ENCODE data around the gene FAM114A1. TPM values are rescaled to one million over a fixed set of nuclear protein-coding genes. Genes with fewer than 3 reads are reported as not detected.

Gene FAM114A1
- total RNA-seq, 2 experiments from 2014 or later = not detected

GRCh38 chr4:38904682-38905081 is 37.1 kb downstream of the FAM114A1 start:
- H3K27ac Mint-ChIP-seq = no peak overlapping the region
- no peak overlapping the region for H3K4me3 Mint-ChIP-seq
- no peaks in the 10 kb centered on the region for H3K36me3 Mint-ChIP-seq (ENCODE audit: low read depth)
- Histone ChIP-seq H3K27me3 (ENCODE audit: control insufficient read depth in 1 of 2, insufficient read depth in 2 of 2, low read length in 2 of 2) (no peaks in the 10 kb centered on the region), H3K9me3 (ENCODE audit: control insufficient read depth in 1 of 2, insufficient read depth in 1 of 2, low read length in 2 of 2) (no peaks in the 10 kb centered on the region), H3K4me1 (ENCODE audit: insufficient read depth, low read length) (no peaks in the 10 kb centered on the region), H3K36me3 (ENCODE audit: insufficient read depth, low read length) (no peaks in the 10 kb centered on the region), H3K4me3 (ENCODE audit: low read length) (no peak overlapping the region), H3K27ac (ENCODE audit: low read depth in 1 of 2, low read length in 2 of 2) (no peak overlapping the region)
- TF ChIP-seq, protein P1, sequence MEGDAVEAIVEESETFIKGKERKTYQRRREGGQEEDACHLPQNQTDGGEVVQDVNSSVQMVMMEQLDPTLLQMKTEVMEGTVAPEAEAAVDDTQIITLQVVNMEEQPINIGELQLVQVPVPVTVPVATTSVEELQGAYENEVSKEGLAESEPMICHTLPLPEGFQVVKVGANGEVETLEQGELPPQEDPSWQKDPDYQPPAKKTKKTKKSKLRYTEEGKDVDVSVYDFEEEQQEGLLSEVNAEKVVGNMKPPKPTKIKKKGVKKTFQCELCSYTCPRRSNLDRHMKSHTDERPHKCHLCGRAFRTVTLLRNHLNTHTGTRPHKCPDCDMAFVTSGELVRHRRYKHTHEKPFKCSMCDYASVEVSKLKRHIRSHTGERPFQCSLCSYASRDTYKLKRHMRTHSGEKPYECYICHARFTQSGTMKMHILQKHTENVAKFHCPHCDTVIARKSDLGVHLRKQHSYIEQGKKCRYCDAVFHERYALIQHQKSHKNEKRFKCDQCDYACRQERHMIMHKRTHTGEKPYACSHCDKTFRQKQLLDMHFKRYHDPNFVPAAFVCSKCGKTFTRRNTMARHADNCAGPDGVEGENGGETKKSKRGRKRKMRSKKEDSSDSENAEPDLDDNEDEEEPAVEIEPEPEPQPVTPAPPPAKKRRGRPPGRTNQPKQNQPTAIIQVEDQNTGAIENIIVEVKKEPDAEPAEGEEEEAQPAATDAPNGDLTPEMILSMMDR (IDR thresholded peaks at IDR 0.05) = no peak
- DNase-seq (no peak), ATAC-seq (ENCODE audit: poor library complexity) (no peak)
- no peaks in the 10 kb centered on the region for H3K9me3 Mint-ChIP-seq
- CTCF ChIA-PET = interaction anchor here (1.2 to 8.1 kb wide), 2 partner anchors 227 to 230 kb away, joined by 3 to 77 read pairs; no protein-coding TSS in a partner anchor
- intact Hi-C loops (cut with DNase I, micrococcal nuclease) = loop anchor here (5.0 to 10.0 kb wide), 3 partner anchors 43 to 508 kb away; no protein-coding TSS in a partner anchor
- H3K27me3 Mint-ChIP-seq = peaks cover 4% of the 10 kb centered on the region
- no peaks in the 10 kb centered on the region for H3K4me1 Mint-ChIP-seq (ENCODE audit: low read depth)
- POLR2A ChIA-PET = no interaction called here

DNA sequence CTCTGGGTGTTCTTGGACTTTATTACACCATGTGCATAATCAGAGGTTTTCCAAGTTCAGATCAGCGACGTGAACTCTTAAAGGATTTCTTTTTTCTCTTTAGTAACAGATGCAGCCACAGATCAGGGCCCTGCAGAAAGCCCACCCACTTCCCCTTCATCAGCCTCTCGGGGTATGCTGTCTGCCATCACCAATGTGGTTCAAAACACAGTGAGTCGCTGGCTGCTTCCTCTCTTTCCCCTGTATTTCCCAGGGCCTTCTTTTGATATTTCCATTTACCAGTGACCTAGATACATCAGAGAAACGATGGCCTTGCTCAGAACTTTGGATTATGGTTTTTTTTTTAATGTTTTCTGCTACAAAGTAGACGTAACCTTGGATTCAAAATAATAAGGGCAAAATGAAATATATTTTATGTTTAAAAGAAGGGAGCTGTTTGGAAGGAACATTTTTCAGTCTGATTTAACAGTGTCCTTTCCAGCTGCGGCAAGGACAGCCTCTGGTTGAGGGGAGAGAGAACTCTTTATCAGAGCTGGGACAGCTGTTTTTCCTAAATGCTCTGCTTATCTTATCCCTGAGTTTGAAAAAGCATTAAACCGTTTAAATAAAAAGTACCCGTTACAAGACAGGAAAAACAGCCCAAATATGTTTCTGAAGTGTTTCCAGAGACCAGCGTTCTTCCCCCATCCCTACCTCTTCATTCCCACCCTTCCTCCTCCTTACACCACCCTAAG is 38.2 kb downstream of the FAM114A1 start:
- Histone ChIP-seq H3K9me3 (ENCODE audit: control insufficient read depth in 1 of 2, insufficient read depth in 1 of 2, low read length in 2 of 2) (no peaks in the 10 kb centered on the region), H3K36me3 (ENCODE audit: insufficient read depth, low read length) (no peaks in the 10 kb centered on the region), H3K27ac (ENCODE audit: low read depth in 1 of 2, low read length in 2 of 2) (no peak overlapping the region), H3K27me3 (ENCODE audit: control insufficient read depth in 1 of 2, insufficient read depth in 2 of 2, low read length in 2 of 2) (no peaks in the 10 kb centered on the region), H3K4me1 (ENCODE audit: insufficient read depth, low read length) (no peaks in the 10 kb centered on the region), H3K4me3 (ENCODE audit: low read length) (no peak overlapping the region)
- ATAC-seq (ENCODE audit: poor library complexity) (no peak), DNase-seq (no peak)
- Mint-ChIP-seq H3K4me3 (no peak overlapping the region), H3K36me3 (ENCODE audit: low read depth) (no peaks in the 10 kb centered on the region), H3K4me1 (ENCODE audit: low read depth) (no peaks in the 10 kb centered on the region), H3K27ac (no peak overlapping the region), H3K9me3 (no peaks in the 10 kb centered on the region), H3K27me3 (peaks cover 4% of the 10 kb centered on the region)
- TF ChIP-seq, protein P1 (IDR thresholded peaks at IDR 0.05) = no peak
- ChIA-PET POLR2A (no interaction called here), CTCF (interaction anchor here (8.1 kb wide), 1 partner anchor 229 kb away, joined by 77 read pairs; no protein-coding TSS in a partner anchor)
- intact Hi-C loops (cut with DNase I, micrococcal nuclease) = loop anchor here in 1 of 2 experiments (10.0 kb wide), 1 partner anchor 379 kb away; no protein-coding TSS in a partner anchor

GRCh38 chr4:38907696-38908270 is 40.2 kb downstream of the FAM114A1 start:
- ChIA-PET CTCF (no interaction called here), POLR2A (no interaction called here)
- H3K4me3 ChIP-seq (ENCODE audit: low read length) = no peak overlapping the region
- H3K9me3 ChIP-seq (ENCODE audit: control insufficient read depth in 1 of 2, insufficient read depth in 1 of 2, low read length in 2 of 2) = no peaks in the 10 kb centered on the region
- Mint-ChIP-seq H3K4me3 (no peak overlapping the region), H3K27ac (no peak overlapping the region), H3K36me3 (ENCODE audit: low read depth) (no peaks in the 10 kb centered on the region), H3K9me3 (no peaks in the 10 kb centered on the region), H3K27me3 (no peaks in the 10 kb centered on the region), H3K4me1 (ENCODE audit: low read depth) (no peaks in the 10 kb centered on the region)
- no peaks in the 10 kb centered on the region for H3K36me3 ChIP-seq (ENCODE audit: insufficient read depth, low read length)
- no peak overlapping the region for H3K27ac ChIP-seq (ENCODE audit: low read depth in 1 of 2, low read length in 2 of 2)
- ATAC-seq (ENCODE audit: poor library complexity) (no peak), DNase-seq (no peak)
- intact Hi-C loops (cut with DNase I, micrococcal nuclease) = loop anchor here in 1 of 2 experiments (10.0 kb wide), 1 partner anchor 377 kb away; no protein-coding TSS in a partner anchor
- H3K27me3 ChIP-seq (ENCODE audit: control insufficient read depth in 1 of 2, insufficient read depth in 2 of 2, low read length in 2 of 2) = no peaks in the 10 kb centered on the region
- no peaks in the 10 kb centered on the region for H3K4me1 ChIP-seq (ENCODE audit: insufficient read depth, low read length)
- TF ChIP-seq, protein P1 (IDR thresholded peaks at IDR 0.05) = no peak

Measured in CD4-positive, alpha-beta T cell (primary cell).